ENCODE results near the gene LRP1. TPM values are rescaled to one million over a fixed set of nuclear protein-coding genes. Genes with fewer than 3 reads are reported as not detected.

LRP1 gene
- total and polyA plus RNA-seq, 2 of the 13 experiments (the other 11 are each of a cell fraction or from before 2014, with no cell fraction given) = 14.7 to 30.8 TPM

- TF ChIP-seq ZNF607 (CRISPR knock-in tag; IDR thresholded peaks at IDR 0.05; ENCODE audit: borderline replicate concordance) (peak; percentile 75; the same call in 1 of the 2 replicates), GABPB1 (CRISPR knock-in tag; IDR thresholded peaks at IDR 0.05) (peak; percentile 85), ZNF577 (CRISPR knock-in tag; IDR thresholded peaks at IDR 0.05; ENCODE audit: borderline replicate concordance, low read depth) (no peak), TEAD2 (CRISPR knock-in tag; IDR thresholded peaks at IDR 0.05) (no peak), ZFAT (CRISPR knock-in tag; conservative IDR thresholded peaks at IDR 0.05) (peak; percentile 48; the same call in 1 of the 2 replicates), DR1 (CRISPR knock-in tag; IDR thresholded peaks at IDR 0.05) (peak; percentile 9; the same call in 1 of the 2 replicates), ZNF326 (CRISPR knock-in tag; IDR thresholded peaks at IDR 0.05; ENCODE audit: borderline replicate concordance) (no peak), E2F1 (CRISPR knock-in tag; IDR thresholded peaks at IDR 0.05) (peak; percentile 95), ZNF253 (CRISPR knock-in tag; IDR thresholded peaks at IDR 0.05; ENCODE audit: borderline replicate concordance) (no peak), ZNF546 (CRISPR knock-in tag; conservative IDR thresholded peaks at IDR 0.05) (no peak), SNAPC5 (CRISPR knock-in tag; IDR thresholded peaks at IDR 0.05; ENCODE audit: borderline replicate concordance) (no peak), U2AF2 (IDR thresholded peaks at IDR 0.05; ENCODE audit: low read depth, low read length) (no peak), PHF20 (CRISPR knock-in tag; IDR thresholded peaks at IDR 0.05) (peak; percentile 51; the same call in 1 of the 2 replicates), ZBTB46 (CRISPR knock-in tag; IDR thresholded peaks at IDR 0.05; ENCODE audit: borderline replicate concordance) (no peak), SIX4 (CRISPR knock-in tag; IDR thresholded peaks at IDR 0.05) (no peak), ZNF816 (CRISPR knock-in tag; IDR thresholded peaks at IDR 0.05; ENCODE audit: borderline replicate concordance) (peak; percentile 20; the same call in 1 of the 2 replicates), ZNF781 (CRISPR knock-in tag; IDR thresholded peaks at IDR 0.05; ENCODE audit: borderline replicate concordance, not compliant biosample characterization) (peak; percentile 85), ZNF160 (CRISPR knock-in tag; IDR thresholded peaks at IDR 0.05) (no peak), ZSCAN30 (CRISPR knock-in tag; IDR thresholded peaks at IDR 0.05) (0 out of 2 replicates have a peak, but pooled peaks have one; percentile 26), ZNF710 (CRISPR knock-in tag; IDR thresholded peaks at IDR 0.05; ENCODE audit: borderline replicate concordance) (peak; percentile 54; the same call in 1 of the 2 replicates), ZNF619 (CRISPR knock-in tag; IDR thresholded peaks at IDR 0.05) (no peak), SP4 (CRISPR knock-in tag; IDR thresholded peaks at IDR 0.05) (no peak), RFX3 (CRISPR knock-in tag; IDR thresholded peaks at IDR 0.05) (no peak), NR0B2 (CRISPR knock-in tag; IDR thresholded peaks at IDR 0.05) (no peak), ZBTB1 (CRISPR knock-in tag; IDR thresholded peaks at IDR 0.05; ENCODE audit: borderline replicate concordance) (no peak)
Measured at GRCh38 chr12:57229634-57230380, 101.5 kb downstream of the LRP1 start, which contains the start of gene SHMT2 (continued).

Data from HepG2 (cell line).